ENCODE results near the gene FLVCR1. TPM values are rescaled to one million over a fixed set of nuclear protein-coding genes. Genes with fewer than 3 reads are reported as not detected.
"Not testable (repeated sequence)": the region's sequence is repeated elsewhere in the genome, so short reads cannot be mapped to it uniquely, and the experiment has no call there.

Gene FLVCR1
- total and polyA plus RNA-seq, 4 donors: 0.85 to 14.6 (median 2.4) TPM

- H3K4me3 ChIP-seq (ENCODE audit: low read depth in 1 of 3, low read length in 3 of 3): no peak overlapping the region
- DNase-seq (ENCODE audit: low spot score): no peak
- H3K9ac ChIP-seq (ENCODE audit: low read depth in 1 of 2, low read length in 2 of 2): no peak overlapping the region
- no peak overlapping the region for H3K27ac ChIP-seq (ENCODE audit: low read depth in 1 of 2, low read length in 2 of 2)
- no peaks in the 10 kb centered on the region for H3K4me1 ChIP-seq (ENCODE audit: control insufficient read depth in 4 of 4, insufficient read depth in 4 of 4, low read length in 3 of 4)
- TF ChIP-seq FOXA1 (IDR thresholded peaks at IDR 0.05) (no peak), CTCF (IDR thresholded peaks at IDR 0.05; ENCODE audit: low read depth, low read length, missing input control) (no peak), ATF3 (IDR thresholded peaks at IDR 0.05) (no peak), SP1 (IDR thresholded peaks at IDR 0.05) (no peak), ZBTB33 (IDR thresholded peaks at IDR 0.05) (no peak), GABPA (IDR thresholded peaks at IDR 0.05 in 1 of 2, conservative IDR thresholded peaks at IDR 0.05 in 1 of 2) (no peak), EGR1 (IDR thresholded peaks at IDR 0.05; ENCODE audit: low read depth in 2 of 2) (no peak), YY1 (IDR thresholded peaks at IDR 0.05) (no peak), JUND (IDR thresholded peaks at IDR 0.05) (no peak), REST (IDR thresholded peaks at IDR 0.05) (no peak)
- WGBS: 67% methylated on average over 3 of the region's 3 CpGs
- H3K9me3 ChIP-seq (ENCODE audit: control insufficient read depth in 4 of 4, low read length in 3 of 4): peaks cover 0 to 20% (median 7%) of the 10 kb centered on the region in 4 donors
- H3K27me3 ChIP-seq (ENCODE audit: control insufficient read depth in 4 of 4, insufficient read depth in 4 of 4, low read length in 3 of 4): no peaks in the 10 kb centered on the region
- peaks cover 1 to 10% (median 9%) of the 10 kb centered on the region in 4 donors for H3K36me3 ChIP-seq (ENCODE audit: control insufficient read depth in 4 of 4, insufficient read depth in 3 of 4, low read depth in 1 of 4, low read length in 3 of 4)
Measured at GRCh38 chr1:212902054-212902453, 44.0 kb downstream of the FLVCR1 start.

GRCh38 chr1:212903664-212904063 is 45.6 kb downstream of the FLVCR1 start:
- no peak for DNase-seq (ENCODE audit: low spot score)
- no peak for TF ChIP-seq GABPA (IDR thresholded peaks at IDR 0.05 in 1 of 2, conservative IDR thresholded peaks at IDR 0.05 in 1 of 2)
- no peak for TF ChIP-seq ZBTB33 (IDR thresholded peaks at IDR 0.05)
- TF ChIP-seq NR2F2 (IDR thresholded peaks at IDR 0.05): no peak
- TF ChIP-seq HNF4G (IDR thresholded peaks at IDR 0.05): no peak
- TF ChIP-seq YY1 (IDR thresholded peaks at IDR 0.05): no peak
- TF ChIP-seq EGR1 (IDR thresholded peaks at IDR 0.05; ENCODE audit: low read depth in 2 of 2): no peak
- TF ChIP-seq FOXA1 (IDR thresholded peaks at IDR 0.05): no peak
- no peak for TF ChIP-seq HNF4A (conservative IDR thresholded peaks at IDR 0.05)
- no peak for TF ChIP-seq MAX (IDR thresholded peaks at IDR 0.05)
- no peak for TF ChIP-seq JUND (IDR thresholded peaks at IDR 0.05)
- TF ChIP-seq FOXA2 (IDR thresholded peaks at IDR 0.05): no peak
- no peak for TF ChIP-seq ATF3 (IDR thresholded peaks at IDR 0.05)
- no peak for TF ChIP-seq SP1 (IDR thresholded peaks at IDR 0.05)
- TF ChIP-seq RAD21 (IDR thresholded peaks at IDR 0.05): no peak
- no peak for TF ChIP-seq TAF1 (conservative IDR thresholded peaks at IDR 0.05)
- Histone ChIP-seq H3K36me3 (ENCODE audit: control insufficient read depth in 4 of 4, insufficient read depth in 3 of 4, low read depth in 1 of 4, low read length in 3 of 4) (peaks cover under 1 to 8% (median 4%) of the 10 kb centered on the region in 4 donors), H3K9me3 (ENCODE audit: control insufficient read depth in 4 of 4, low read length in 3 of 4) (peaks cover 0 to 20% (median 6%) of the 10 kb centered on the region in 4 donors), H3K27ac (ENCODE audit: low read depth in 1 of 2, low read length in 2 of 2) (no peak overlapping the region), H3K27me3 (ENCODE audit: control insufficient read depth in 4 of 4, insufficient read depth in 4 of 4, low read length in 3 of 4) (no peaks in the 10 kb centered on the region), H3K9ac (ENCODE audit: low read depth in 1 of 2, low read length in 2 of 2) (no peak overlapping the region), H3K4me1 (ENCODE audit: control insufficient read depth in 4 of 4, insufficient read depth in 4 of 4, low read length in 3 of 4) (no peaks in the 10 kb centered on the region), H3K4me3 (ENCODE audit: low read depth in 1 of 3, low read length in 3 of 3) (no peak overlapping the region)
- WGBS: 90% methylated on average over 1 of the region's 1 CpG

- H3K36me3 ChIP-seq (ENCODE audit: control insufficient read depth in 4 of 4, insufficient read depth in 3 of 4, low read depth in 1 of 4, low read length in 3 of 4); H3K9ac ChIP-seq (ENCODE audit: low read depth in 1 of 2, low read length in 2 of 2); H3K27ac ChIP-seq (ENCODE audit: low read depth in 1 of 2, low read length in 2 of 2); H3K4me1 ChIP-seq (ENCODE audit: control insufficient read depth in 4 of 4, insufficient read depth in 4 of 4, low read length in 3 of 4); H3K9me3 ChIP-seq (ENCODE audit: control insufficient read depth in 4 of 4, low read length in 3 of 4); H3K4me3 ChIP-seq (ENCODE audit: low read depth in 1 of 3, low read length in 3 of 3); DNase-seq (ENCODE audit: low spot score); H3K27me3 ChIP-seq (ENCODE audit: control insufficient read depth in 4 of 4, insufficient read depth in 4 of 4, low read length in 3 of 4): not testable (repeated sequence)
- WGBS: 71% methylated on average over 12 of the region's 12 CpGs
Measured at GRCh38 chr1:212908071-212908470, 50.0 kb downstream of the FLVCR1 start.

Measured in liver (tissue), 9 donors.